Psoas muscle (tissue), 8 donors: ENCODE results near the gene WWOX. TPM values are rescaled to one million over a fixed set of nuclear protein-coding genes. Genes with fewer than 3 reads are reported as not detected.

ENCODE experiments used
- ATAC-seq, 4 donors: fragments of 200-7000 bp; cut with Tn5 transposase; one replicate each; pipeline ENCODE4 v1.9.1; 2020; ENCODE audit warnings: moderate library complexity in 3 of 4, mild to moderate bottlenecking in 2 of 4
- DNase-seq, 2 donors: peaks; one replicate each; pipeline ENCODE4 v3.0.0-alpha.2; 2020
- H3K27ac ChIP-seq: fragments of 200-600 bp; one replicate; pipeline ENCODE4 v1.8.0; 2022
- H3K27me3 ChIP-seq, 3 donors: fragments of 200-600 bp in 1 of 3; one replicate each; pipeline versions ENCODE4 v1.6.1 to v1.8.0; 2013 to 2022; ENCODE audit warnings: low read length in 2 of 3, mild to moderate bottlenecking in 2 of 3, moderate library complexity in 1 of 3; ENCODE audit not compliant: insufficient read depth in 3 of 3
- H3K36me3 ChIP-seq, 2 donors: fragments of 200-600 bp in 1 of 2; one replicate each; pipeline versions ENCODE4 v1.6.1 to v1.8.0; 2013 to 2022; ENCODE audit warnings: low read depth in 1 of 2, mild to moderate bottlenecking in 1 of 2, moderate library complexity in 1 of 2; ENCODE audit not compliant: insufficient read depth in 1 of 2
- H3K4me1 ChIP-seq: fragments of 200-600 bp; one replicate; pipeline ENCODE4 v1.8.0; 2022
- H3K4me3 ChIP-seq: fragments of 200-600 bp; one replicate; pipeline ENCODE4 v1.8.0; 2022; ENCODE audit warnings: mild to moderate bottlenecking
- H3K9me3 ChIP-seq: fragments of 200-600 bp; one replicate; pipeline ENCODE4 v1.8.0; 2022
- WGBS, 3 donors: extraction: QIAGEN DNeasy Blood & Tissue Kit; methylation state at CpG; one replicate each; pipeline versions ENCODE4 v1.1.6 to v1.1.7; 2013; 5-methylcytosine and 5-hydroxymethylcytosine counted together
- intact Hi-C, 2 donors: fragments of 100-400 bp; cut with DNase I; formaldehyde crosslinking; loops; one replicate each; pipeline versions ENCODE4 v1.11.0 to v1.14.2; 2022
- polyA plus RNA-seq, 3 donors: library from polyadenylated mRNA; stranded (reverse); fragments of 200-250 nt; gene quantifications; one replicate each; pipeline ENCODE4 v1.2.3, GENCODE V29; 2013
- total RNA-seq, 4 donors: library from RNA; stranded (reverse); fragmentation: NEBNext Ultra II Directional in 2 of 4; extraction: Animal tissue kit (Norgen Biotek cat#: 25700) in 2 of 4; gene quantifications; one replicate each; pipeline versions ENCODE4 v1.2.1 to v1.2.4, GENCODE V29; 2021 to 2023
- TF ChIP-seq, protein P1 (sequence below): fragments of 200-600 bp; IDR thresholded peaks from one replicate; pipeline ENCODE4 v1.8.0; 2022; ENCODE audit warnings: antibody characterized with exemption
- donor health status: healthy with polysubstance abuse.
- donor health status: DM: no; HTN: no; CAD: no; lungs with moderate emphysema.
- donor health status: Bipolar disorder and iron deficiency.
- donor health status: healthy.
- donor health status: DM: yes; HTN: yes; CAD: no.
- donor health status: DM: no; HTN: no; CAD: no.
- donor health status: DM: no; HTN: no; CAD: no.
- donor health status: DM: yes; HTN: yes; CAD: no.

The WWOX gene
- total and polyA plus RNA-seq, 7 donors = 3.1 to 6.6 (median 5.0) TPM

DNA sequence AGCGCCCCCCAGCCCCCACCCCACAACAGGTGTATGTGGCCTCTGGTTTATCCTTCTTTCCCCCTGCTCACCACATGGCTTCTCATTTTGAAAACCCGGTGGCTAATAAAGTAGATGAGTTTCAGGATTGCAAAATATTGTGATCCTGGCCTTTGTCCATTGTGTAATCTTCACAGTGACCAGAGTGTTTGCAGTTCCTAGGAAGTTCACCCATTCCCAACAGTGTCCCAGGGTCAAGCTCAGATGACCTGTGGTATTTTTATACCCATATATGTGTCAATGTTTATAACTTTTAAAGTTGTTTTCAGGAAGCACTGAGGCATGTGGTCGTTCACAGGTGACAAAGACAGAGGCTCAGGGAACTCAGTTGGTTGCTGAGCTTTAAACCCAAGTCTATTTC, 721.9 kb downstream of the WWOX start:
- Histone ChIP-seq H3K27ac (no peak overlapping the region), H3K27me3 (no peaks in the 10 kb centered on the region), H3K4me1 (peaks cover 17% of the 10 kb centered on the region), H3K9me3 (no peaks in the 10 kb centered on the region), H3K36me3 (no peaks in the 10 kb centered on the region), H3K4me3 (no peak overlapping the region)
- TF ChIP-seq, protein P1, sequence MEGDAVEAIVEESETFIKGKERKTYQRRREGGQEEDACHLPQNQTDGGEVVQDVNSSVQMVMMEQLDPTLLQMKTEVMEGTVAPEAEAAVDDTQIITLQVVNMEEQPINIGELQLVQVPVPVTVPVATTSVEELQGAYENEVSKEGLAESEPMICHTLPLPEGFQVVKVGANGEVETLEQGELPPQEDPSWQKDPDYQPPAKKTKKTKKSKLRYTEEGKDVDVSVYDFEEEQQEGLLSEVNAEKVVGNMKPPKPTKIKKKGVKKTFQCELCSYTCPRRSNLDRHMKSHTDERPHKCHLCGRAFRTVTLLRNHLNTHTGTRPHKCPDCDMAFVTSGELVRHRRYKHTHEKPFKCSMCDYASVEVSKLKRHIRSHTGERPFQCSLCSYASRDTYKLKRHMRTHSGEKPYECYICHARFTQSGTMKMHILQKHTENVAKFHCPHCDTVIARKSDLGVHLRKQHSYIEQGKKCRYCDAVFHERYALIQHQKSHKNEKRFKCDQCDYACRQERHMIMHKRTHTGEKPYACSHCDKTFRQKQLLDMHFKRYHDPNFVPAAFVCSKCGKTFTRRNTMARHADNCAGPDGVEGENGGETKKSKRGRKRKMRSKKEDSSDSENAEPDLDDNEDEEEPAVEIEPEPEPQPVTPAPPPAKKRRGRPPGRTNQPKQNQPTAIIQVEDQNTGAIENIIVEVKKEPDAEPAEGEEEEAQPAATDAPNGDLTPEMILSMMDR = no peak
- intact Hi-C loops = no loop called here
- DNase-seq (no peak), ATAC-seq (no peak)
- WGBS, 3 donors = 60 to 92% (median 81%) methylated on average over 3 of the region's 3 CpGs

DNA sequence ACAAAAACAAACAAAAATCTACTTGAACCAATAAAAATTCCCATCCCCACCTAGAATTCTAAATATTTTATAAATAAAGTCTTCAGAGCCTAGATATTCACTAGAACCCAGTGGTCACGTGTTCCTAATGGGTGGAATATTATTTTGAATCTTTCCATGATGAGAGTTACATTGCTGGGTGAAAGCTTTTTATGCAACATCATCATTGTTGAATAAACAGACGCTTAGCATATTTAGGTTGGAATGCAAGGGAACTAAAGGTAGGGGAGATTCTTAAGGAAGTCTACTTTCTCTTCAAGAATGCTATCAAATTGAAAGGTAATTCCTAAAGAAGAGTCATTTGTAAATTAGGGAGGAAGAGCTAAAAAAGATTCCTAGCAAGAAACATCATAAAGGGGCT, 723.1 kb downstream of the WWOX start:
- Histone ChIP-seq H3K27ac (no peak overlapping the region), H3K27me3 (no peaks in the 10 kb centered on the region)
- WGBS, 3 donors = 88 to 96% (median 96%) methylated on average over 2 of the region's 2 CpGs

DNA sequence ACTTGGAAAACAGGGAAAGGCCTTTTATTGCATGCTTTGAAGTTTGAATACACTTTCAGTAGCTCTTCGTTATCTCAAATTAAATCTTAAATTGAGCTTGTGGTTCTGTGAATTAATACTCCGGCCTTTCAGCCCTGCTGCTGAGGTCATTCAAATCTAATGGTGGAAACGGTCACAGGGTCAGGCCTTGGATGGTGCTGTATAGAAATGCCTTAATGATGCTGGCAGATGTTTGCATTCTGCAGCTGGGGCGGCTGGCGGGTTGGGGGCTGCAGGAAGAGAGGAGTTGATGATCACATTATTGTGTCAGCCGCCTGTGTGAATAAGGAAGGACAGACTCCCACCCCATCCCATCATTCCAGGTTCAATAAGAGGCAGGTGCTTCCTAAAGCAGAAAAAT, 723.6 kb downstream of the WWOX start:
- no peak overlapping the region for H3K4me3 ChIP-seq
- intact Hi-C loops = no loop called here
- no peaks in the 10 kb centered on the region for H3K27me3 ChIP-seq
- H3K36me3 ChIP-seq = no peaks in the 10 kb centered on the region
- H3K9me3 ChIP-seq = no peaks in the 10 kb centered on the region
- WGBS, 3 donors = 69 to 75% (median 70%) methylated on average over 6 of the region's 6 CpGs
- no peak overlapping the region for H3K27ac ChIP-seq
- TF ChIP-seq, protein P1 = no peak
- peaks cover under 1% of the 10 kb centered on the region for H3K4me1 ChIP-seq
- ATAC-seq = no peak
- DNase-seq = no peak

More for the DNA sequence above, 723.1 kb downstream of the WWOX start:
- DNase-seq = no peak
- peaks cover 5% of the 10 kb centered on the region for H3K4me1 ChIP-seq
- H3K36me3 ChIP-seq = no peaks in the 10 kb centered on the region
- ATAC-seq = no peak
- TF ChIP-seq, protein P1 = no peak
- intact Hi-C loops = no loop called here
- no peaks in the 10 kb centered on the region for H3K9me3 ChIP-seq
- H3K4me3 ChIP-seq = no peak overlapping the region

DNA sequence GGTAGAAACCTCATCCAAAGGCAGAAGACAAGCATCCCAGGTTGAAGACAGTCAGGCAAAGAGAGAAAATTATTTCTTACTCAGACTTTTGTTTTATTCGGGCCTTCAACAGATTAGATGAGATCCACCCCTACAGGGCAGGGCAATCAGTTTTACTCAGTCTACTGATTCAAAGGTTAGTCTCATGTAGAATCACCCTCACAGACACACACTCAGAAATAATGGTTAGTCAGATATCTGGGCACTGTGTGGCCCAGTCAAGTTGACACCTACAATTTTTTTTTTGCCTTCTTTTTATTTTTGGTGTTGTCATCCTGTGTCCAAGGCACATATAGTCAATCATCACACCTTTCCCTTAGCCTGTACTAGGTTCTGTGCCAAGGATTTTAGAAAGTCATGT, 729.8 kb downstream of the WWOX start:
- 95 to 100% (median 97%) methylated on average over 1 of the region's 1 CpG for WGBS, 3 donors
- TF ChIP-seq, protein P1 = no peak
- H3K27ac ChIP-seq = no peak overlapping the region
- no peaks in the 10 kb centered on the region for H3K9me3 ChIP-seq
- DNase-seq = no peak
- H3K27me3 ChIP-seq = no peaks in the 10 kb centered on the region
- no peak for ATAC-seq
- H3K4me3 ChIP-seq = no peak overlapping the region
- H3K36me3 ChIP-seq = no peaks in the 10 kb centered on the region
- intact Hi-C loops = no loop called here
- no peaks in the 10 kb centered on the region for H3K4me1 ChIP-seq

DNA sequence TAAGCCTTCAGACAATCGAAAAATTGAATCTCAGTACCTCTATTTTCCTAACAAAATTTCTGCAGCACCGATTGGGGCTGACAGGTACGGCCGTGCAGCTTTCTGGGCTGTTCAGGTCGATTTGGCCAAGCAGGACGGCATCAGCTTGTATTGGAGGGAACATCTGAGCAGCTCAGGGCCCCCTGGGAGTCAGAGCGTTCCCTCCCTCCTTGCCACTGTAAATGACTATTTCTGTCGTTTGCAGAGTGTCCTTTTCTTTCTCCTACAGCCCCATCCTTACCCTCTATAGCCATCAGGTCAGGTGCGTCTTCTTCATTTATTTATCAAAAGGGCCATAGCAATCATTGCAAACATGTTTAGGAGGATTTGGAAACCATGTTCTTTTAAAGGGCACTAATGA, 731.1 kb downstream of the WWOX start:
- H3K27ac ChIP-seq = no peak overlapping the region
- H3K4me3 ChIP-seq = no peak overlapping the region
- TF ChIP-seq, protein P1 = no peak
- ATAC-seq (no peak), DNase-seq (no peak)
- no peaks in the 10 kb centered on the region for H3K27me3 ChIP-seq
- H3K9me3 ChIP-seq = no peaks in the 10 kb centered on the region
- 75 to 89% (median 81%) methylated on average over 9 of the region's 9 CpGs for WGBS, 3 donors
- H3K36me3 ChIP-seq = no peaks in the 10 kb centered on the region
- H3K4me1 ChIP-seq = no peaks in the 10 kb centered on the region
- intact Hi-C loops = no loop called here
